ENCODE results near the gene ARF6.
"Not testable (repeated sequence)": the region's sequence is repeated elsewhere in the genome, so short reads cannot be mapped to it uniquely, and the experiment has no call there.

- not testable (repeated sequence) for TF ChIP-seq ARNTL (CRISPR knock-in tag; IDR thresholded peaks at IDR 0.05; ENCODE audit: borderline replicate concordance, low read depth); CSDC2 (CRISPR knock-in tag; IDR thresholded peaks at IDR 0.05); TOX (CRISPR knock-in tag; IDR thresholded peaks at IDR 0.05; ENCODE audit: borderline replicate concordance); ZFP30 (CRISPR knock-in tag; IDR thresholded peaks at IDR 0.05); TSHZ2 (CRISPR knock-in tag; IDR thresholded peaks at IDR 0.05); POU6F1 (CRISPR knock-in tag; IDR thresholded peaks at IDR 0.05; ENCODE audit: borderline replicate concordance, low read depth); TCF4 (CRISPR knock-in tag; IDR thresholded peaks at IDR 0.05; ENCODE audit: borderline replicate concordance)
Observed at GRCh38 chr14:49894214-49895107, 1.6 kb downstream of the ARF6 start.
